Measurements from ENCODE around the gene MTUS2. TPM values are rescaled to one million over a fixed set of nuclear protein-coding genes. Genes with fewer than 3 reads are reported as not detected.

The MTUS2 gene
- total RNA-seq, 2 donors from 2014 or later, result not detected

GRCh38 chr13:28830580-28830979, 10.4 kb downstream of the MTUS2 start:
- peaks cover 18% of the 10 kb centered on the region for H3K36me3 Mint-ChIP-seq
- no peaks in the 10 kb centered on the region for H3K27me3 Mint-ChIP-seq
- no peaks in the 10 kb centered on the region for H3K4me1 Mint-ChIP-seq (ENCODE audit: low read depth in 2 of 2)
- H3K27ac Mint-ChIP-seq, result no peak overlapping the region
- no peak for ATAC-seq
- H3K4me3 Mint-ChIP-seq, result no peak overlapping the region
- peaks cover 12% of the 10 kb centered on the region for H3K9me3 Mint-ChIP-seq
- DNase-seq (ENCODE audit: low spot score), result no peak

GRCh38 chr13:28831117-28831516, 11.0 kb downstream of the MTUS2 start:
- no peak for ATAC-seq
- Mint-ChIP-seq H3K9me3 (peaks cover 12% of the 10 kb centered on the region), H3K4me1 (ENCODE audit: low read depth in 2 of 2) (no peaks in the 10 kb centered on the region), H3K36me3 (peaks cover 18% of the 10 kb centered on the region), H3K27me3 (no peaks in the 10 kb centered on the region), H3K4me3 (no peak overlapping the region), H3K27ac (no peak overlapping the region)
- DNase-seq (ENCODE audit: low spot score), result no peak

GRCh38 chr13:28837111-28837510, 17.0 kb downstream of the MTUS2 start:
- Mint-ChIP-seq H3K4me3 (no peak overlapping the region), H3K27me3 (peaks cover 3 to 14% of the 10 kb centered on the region in 2 donors), H3K27ac (no peak overlapping the region), H3K9me3 (no peaks in the 10 kb centered on the region), H3K4me1 (ENCODE audit: low read depth in 2 of 2) (no peaks in the 10 kb centered on the region), H3K36me3 (no peaks in the 10 kb centered on the region)
- DNase-seq (ENCODE audit: low spot score) (no peak), ATAC-seq (no peak)

DNA sequence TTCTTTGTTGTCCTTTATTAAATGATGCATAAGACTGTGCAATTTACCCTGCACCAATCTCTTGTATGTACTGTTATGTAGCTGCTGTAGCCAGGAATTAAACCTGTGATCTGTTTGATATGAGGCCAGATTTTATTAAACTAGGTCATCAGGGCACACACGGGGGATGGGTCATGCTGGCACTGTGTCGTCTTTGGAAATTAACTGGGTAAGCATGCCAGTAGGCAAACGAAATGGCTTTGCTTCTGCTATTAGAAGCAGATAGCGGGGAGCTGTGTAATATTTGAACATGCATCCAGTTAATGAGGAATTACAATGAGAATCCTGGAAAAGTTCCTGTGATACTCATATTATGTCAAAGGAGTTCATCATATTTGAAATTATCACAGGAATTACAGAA, 23.5 kb downstream of the MTUS2 start:
- Mint-ChIP-seq H3K4me1 (ENCODE audit: low read depth in 2 of 2) (no peaks in the 10 kb centered on the region), H3K36me3 (no peaks in the 10 kb centered on the region), H3K27me3 (peaks cover 9 to 22% of the 10 kb centered on the region in 2 donors), H3K9me3 (no peaks in the 10 kb centered on the region), H3K27ac (no peak overlapping the region), H3K4me3 (no peak overlapping the region)
- no peak for ATAC-seq
- DNase-seq (ENCODE audit: low spot score), result no peak

DNA sequence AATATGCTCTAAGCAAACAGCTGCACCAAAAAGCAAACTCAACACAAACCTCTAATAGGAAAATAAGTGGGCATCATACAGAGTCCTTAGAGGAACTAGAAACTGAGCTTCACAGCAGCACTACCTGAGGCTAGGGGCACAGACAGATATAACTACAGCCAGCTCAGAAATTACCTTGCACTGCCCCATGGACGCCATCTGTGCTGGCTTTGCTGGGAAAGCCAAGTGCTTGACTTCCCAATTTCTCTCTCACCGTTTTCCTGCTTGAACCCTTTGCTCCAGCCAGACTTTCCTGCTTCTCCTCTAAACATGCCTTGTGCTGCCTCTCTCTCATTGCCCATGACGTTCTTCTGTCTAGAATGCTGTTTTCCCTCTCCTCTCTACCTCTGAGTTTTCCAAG, 29.3 kb downstream of the MTUS2 start:
- DNase-seq (ENCODE audit: low spot score) (no peak), ATAC-seq (no peak)
- no peaks in the 10 kb centered on the region for H3K4me1 Mint-ChIP-seq (ENCODE audit: low read depth in 2 of 2)
- H3K27ac Mint-ChIP-seq, result no peak overlapping the region
- peaks cover 10 to 14% of the 10 kb centered on the region in 2 donors for H3K27me3 Mint-ChIP-seq
- H3K4me3 Mint-ChIP-seq, result no peak overlapping the region
- H3K9me3 Mint-ChIP-seq, result no peaks in the 10 kb centered on the region
- H3K36me3 Mint-ChIP-seq, result no peaks in the 10 kb centered on the region

- no peak overlapping the region for H3K27ac Mint-ChIP-seq
- no peak for ATAC-seq
- peaks cover 9 to 14% of the 10 kb centered on the region in 2 donors for H3K27me3 Mint-ChIP-seq
- H3K36me3 Mint-ChIP-seq, result no peaks in the 10 kb centered on the region
- no peak for DNase-seq (ENCODE audit: low spot score)
- H3K4me1 Mint-ChIP-seq (ENCODE audit: low read depth in 2 of 2), result no peaks in the 10 kb centered on the region
- H3K9me3 Mint-ChIP-seq, result no peaks in the 10 kb centered on the region
- no peak overlapping the region for H3K4me3 Mint-ChIP-seq
Measured at GRCh38 chr13:28850226-28850625, 30.1 kb downstream of the MTUS2 start.

DNA sequence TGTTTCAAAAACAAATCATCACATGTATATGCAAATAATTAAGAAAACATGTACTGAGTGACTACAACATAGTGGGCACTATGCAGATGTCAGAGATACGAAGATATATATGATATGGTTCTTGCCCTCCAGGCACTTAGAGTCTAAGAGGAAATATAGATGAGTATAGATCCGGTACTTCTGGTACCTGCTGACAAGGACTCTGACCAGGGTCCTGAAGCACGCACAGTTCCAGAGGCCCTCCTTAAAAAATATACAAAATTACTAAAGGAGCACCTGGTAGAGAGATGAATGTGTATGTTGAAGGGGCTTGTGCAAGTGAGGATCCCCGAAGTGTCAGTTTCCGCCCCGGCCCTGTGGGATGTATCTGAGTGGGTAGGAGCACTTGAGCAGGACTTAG, 31.3 kb downstream of the MTUS2 start:
- Mint-ChIP-seq H3K4me1 (ENCODE audit: low read depth in 2 of 2) (no peaks in the 10 kb centered on the region), H3K27ac (no peak overlapping the region), H3K9me3 (peaks cover 6% of the 10 kb centered on the region), H3K4me3 (no peak overlapping the region), H3K27me3 (peaks cover 11 to 16% of the 10 kb centered on the region in 2 donors), H3K36me3 (no peaks in the 10 kb centered on the region)
- DNase-seq (ENCODE audit: low spot score), result no peak
- no peak for ATAC-seq

GRCh38 chr13:28854657-28855056, 34.5 kb downstream of the MTUS2 start:
- no peak overlapping the region for H3K4me3 Mint-ChIP-seq
- H3K27ac Mint-ChIP-seq, result no peak overlapping the region
- H3K4me1 Mint-ChIP-seq (ENCODE audit: low read depth in 2 of 2), result no peaks in the 10 kb centered on the region
- peaks cover 7 to 11% of the 10 kb centered on the region in 2 donors for H3K27me3 Mint-ChIP-seq
- DNase-seq (ENCODE audit: low spot score), result no peak
- no peaks in the 10 kb centered on the region for H3K36me3 Mint-ChIP-seq
- H3K9me3 Mint-ChIP-seq, result peaks cover 6% of the 10 kb centered on the region
- no peak for ATAC-seq

DNA sequence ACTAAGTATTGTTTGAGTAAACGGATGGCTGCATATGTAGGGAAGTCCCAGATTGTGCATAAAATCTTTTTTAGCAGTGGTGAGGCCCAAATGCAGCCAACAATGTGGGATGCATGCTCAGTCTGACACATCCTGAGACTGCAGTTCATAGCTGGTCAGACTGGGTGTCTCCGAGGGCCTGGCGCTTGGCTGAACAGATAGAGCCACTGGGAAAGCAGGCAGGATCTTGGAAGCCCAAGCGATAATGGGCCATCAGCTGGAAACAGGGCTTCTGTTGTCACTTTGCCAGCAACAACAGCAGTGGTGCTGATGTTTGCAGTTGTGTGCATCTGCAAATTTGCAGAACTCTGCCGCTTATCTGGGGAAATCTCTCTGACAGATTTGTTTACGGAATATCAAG, 36.1 kb downstream of the MTUS2 start:
- Mint-ChIP-seq H3K27me3 (peaks cover 6 to 11% of the 10 kb centered on the region in 2 donors), H3K27ac (no peak overlapping the region), H3K36me3 (no peaks in the 10 kb centered on the region), H3K4me3 (no peak overlapping the region), H3K9me3 (peaks cover 6% of the 10 kb centered on the region), H3K4me1 (ENCODE audit: low read depth in 2 of 2) (no peaks in the 10 kb centered on the region)
- DNase-seq (ENCODE audit: low spot score), result no peak
- ATAC-seq, result no peak

DNA sequence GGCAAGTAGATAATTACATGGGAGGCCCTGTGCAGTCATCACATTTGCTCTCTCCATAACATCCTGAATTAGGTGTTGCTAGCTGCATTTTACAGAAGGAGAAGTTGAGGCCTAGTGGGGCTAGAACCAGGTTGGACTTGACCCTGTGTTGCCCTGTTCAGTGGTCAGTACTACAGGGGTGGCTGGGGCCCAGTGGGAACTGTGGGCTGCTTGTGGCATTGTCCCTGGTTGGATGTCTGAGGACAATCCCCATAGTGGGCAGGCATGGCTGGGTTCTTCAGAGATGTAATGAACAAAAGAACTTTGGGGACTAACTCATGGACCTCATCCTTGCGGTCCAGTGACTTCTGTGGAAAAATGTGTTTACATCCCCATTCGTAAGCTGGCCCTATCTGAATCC, 38.9 kb downstream of the MTUS2 start:
- no peak for DNase-seq (ENCODE audit: low spot score)
- Mint-ChIP-seq H3K4me3 (no peak overlapping the region), H3K9me3 (peaks cover 6% of the 10 kb centered on the region), H3K36me3 (no peaks in the 10 kb centered on the region), H3K27me3 (peaks cover 4 to 5% of the 10 kb centered on the region in 2 donors), H3K27ac (no peak overlapping the region), H3K4me1 (ENCODE audit: low read depth in 2 of 2) (no peaks in the 10 kb centered on the region)
- peak in 1 of 2 donors; percentile 59 for ATAC-seq

DNA sequence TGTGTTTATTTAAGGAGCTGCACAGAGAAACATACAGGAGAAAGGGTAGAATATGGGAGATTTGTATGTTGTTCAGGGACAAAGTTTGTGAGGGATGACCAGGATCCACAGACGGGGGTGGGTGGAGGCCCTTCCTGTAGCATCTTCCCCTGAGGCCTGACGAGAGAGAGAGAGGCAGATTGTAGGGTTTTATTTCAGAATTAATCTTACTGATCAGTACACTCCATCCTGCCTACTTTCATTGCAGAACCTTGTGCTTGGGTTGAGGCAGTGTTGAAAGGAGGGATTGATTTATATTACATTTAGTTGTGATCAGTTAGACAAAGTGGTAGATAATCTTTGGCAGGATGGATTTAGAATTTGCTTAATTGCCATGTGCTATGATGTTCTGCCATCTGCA, 39.6 kb downstream of the MTUS2 start:
- H3K36me3 Mint-ChIP-seq, result no peaks in the 10 kb centered on the region
- DNase-seq (ENCODE audit: low spot score) (no peak), ATAC-seq (no peak)
- H3K4me1 Mint-ChIP-seq (ENCODE audit: low read depth in 2 of 2), result no peaks in the 10 kb centered on the region
- H3K27me3 Mint-ChIP-seq, result peaks cover 4 to 5% of the 10 kb centered on the region in 2 donors
- H3K9me3 Mint-ChIP-seq, result peaks cover 6% of the 10 kb centered on the region
- H3K4me3 Mint-ChIP-seq, result no peak overlapping the region
- H3K27ac Mint-ChIP-seq, result no peak overlapping the region

- no peak for DNase-seq (ENCODE audit: low spot score)
- Mint-ChIP-seq H3K27me3 (peaks cover 0 to 2% of the 10 kb centered on the region in 2 donors), H3K9me3 (no peaks in the 10 kb centered on the region), H3K4me3 (no peak overlapping the region), H3K27ac (no peak overlapping the region), H3K4me1 (ENCODE audit: low read depth in 2 of 2) (no peaks in the 10 kb centered on the region), H3K36me3 (no peaks in the 10 kb centered on the region)
- ATAC-seq, result no peak
Measured at GRCh38 chr13:28864544-28864943, 44.4 kb downstream of the MTUS2 start.

DNA sequence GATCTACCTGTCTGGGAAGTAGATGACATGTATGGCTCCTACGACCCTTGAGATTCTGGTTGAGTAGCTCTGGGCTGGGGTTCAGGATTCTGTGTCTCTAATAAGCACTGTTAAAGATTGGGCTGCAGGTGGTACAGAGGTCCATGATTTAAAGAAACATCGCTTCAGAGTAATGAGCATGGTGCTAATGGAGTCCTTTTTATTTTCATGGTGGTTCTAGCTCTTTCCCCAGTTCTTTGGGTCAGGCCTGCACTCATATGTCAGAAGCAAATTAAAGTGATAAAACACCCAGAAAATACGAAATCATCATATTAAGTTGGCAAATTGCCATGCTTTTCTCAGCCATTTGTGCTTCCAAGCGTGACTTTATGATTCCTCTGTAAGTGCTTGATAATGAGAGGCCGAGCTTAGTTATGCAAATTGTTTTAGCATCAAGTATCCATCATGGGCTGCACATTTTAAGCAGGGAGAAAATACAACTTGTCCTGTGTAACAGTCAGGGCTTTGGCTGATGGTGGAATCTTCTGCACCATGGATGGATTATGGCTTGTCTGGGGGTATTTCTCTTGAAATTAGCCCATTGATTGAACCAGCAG, 45.1 kb downstream of the MTUS2 start:
- H3K36me3 Mint-ChIP-seq, result no peaks in the 10 kb centered on the region
- DNase-seq (ENCODE audit: low spot score) (no peak), ATAC-seq (no peak)
- peaks cover 0 to 2% of the 10 kb centered on the region in 2 donors for H3K27me3 Mint-ChIP-seq
- no peaks in the 10 kb centered on the region for H3K9me3 Mint-ChIP-seq
- H3K27ac Mint-ChIP-seq, result no peak overlapping the region
- no peaks in the 10 kb centered on the region for H3K4me1 Mint-ChIP-seq (ENCODE audit: low read depth in 2 of 2)
- no peak overlapping the region for H3K4me3 Mint-ChIP-seq

GRCh38 chr13:28865951-28866350, 45.8 kb downstream of the MTUS2 start:
- Mint-ChIP-seq H3K27ac (no peak overlapping the region), H3K4me1 (ENCODE audit: low read depth in 2 of 2) (no peaks in the 10 kb centered on the region), H3K9me3 (no peaks in the 10 kb centered on the region), H3K4me3 (no peak overlapping the region), H3K27me3 (peaks cover 0 to 2% of the 10 kb centered on the region in 2 donors), H3K36me3 (no peaks in the 10 kb centered on the region)
- no peak for DNase-seq (ENCODE audit: low spot score)
- ATAC-seq, result no peak

GRCh38 chr13:28866932-28867331, 46.8 kb downstream of the MTUS2 start:
- DNase-seq (ENCODE audit: low spot score) (no peak), ATAC-seq (no peak)
- Mint-ChIP-seq H3K27ac (no peak overlapping the region), H3K36me3 (no peaks in the 10 kb centered on the region), H3K27me3 (no peaks in the 10 kb centered on the region), H3K4me1 (ENCODE audit: low read depth in 2 of 2) (no peaks in the 10 kb centered on the region), H3K4me3 (no peak overlapping the region), H3K9me3 (no peaks in the 10 kb centered on the region)
